Omental fat pad (tissue), 4 donors: ENCODE results near the gene TSPAN14. TPM values are rescaled to one million over a fixed set of nuclear protein-coding genes. Genes with fewer than 3 reads are reported as not detected.

Experiments used
- ATAC-seq: fragments of 150-250 bp; one replicate; pipeline ENCODE4 v1.9.1; 2016; ENCODE audit warnings: mild to moderate bottlenecking, moderate library complexity; ENCODE audit not compliant: low FRiP score
- DNase-seq: peaks from one replicate; pipeline ENCODE4 v3.0.0-alpha.2; 2019; ENCODE audit warnings: low spot score
- CTCF ChIP-seq, 3 donors: fragments of 450-650 bp; IDR thresholded peaks; one replicate each; pipeline ENCODE4 v1.5.1; 2016 to 2017; ENCODE audit warnings: antibody characterized with exemption in 3 of 3, mild to moderate bottlenecking in 3 of 3, moderate library complexity in 2 of 3
- total RNA-seq, 4 donors: library from RNA; depleted of rRNA; stranded (reverse); fragments of >200 nt; gene quantifications; one replicate each; pipeline ENCODE4 v1.1.0, GENCODE V29; 2016

TSPAN14 gene
- total RNA-seq, 4 donors from 2014 or later: 42.4 to 114 (median 91.6) TPM

GRCh38 chr10:80554050-80554449 is 99.9 kb downstream of the TSPAN14 start:
- DNase-seq (no peak), ATAC-seq (no peak)
- TF ChIP-seq CTCF (IDR thresholded peaks at IDR 0.05): no peak

GRCh38 chr10:80555415-80555814 is 101.3 kb downstream of the TSPAN14 start:
- no peak for ATAC-seq
- no peak for DNase-seq
- TF ChIP-seq CTCF (IDR thresholded peaks at IDR 0.05): no peak

GRCh38 chr10:80561950-80562349 is 107.8 kb downstream of the TSPAN14 start:
- ATAC-seq (no peak), DNase-seq (no peak)
- TF ChIP-seq CTCF (IDR thresholded peaks at IDR 0.05): no peak

- no peak for DNase-seq
- ATAC-seq: no peak
- TF ChIP-seq CTCF (IDR thresholded peaks at IDR 0.05): no peak
Measured at GRCh38 chr10:80567292-80567691, 113.2 kb downstream of the TSPAN14 start.

- no peak for TF ChIP-seq CTCF (IDR thresholded peaks at IDR 0.05)
- DNase-seq: no peak
- no peak for ATAC-seq
Measured at GRCh38 chr10:80569131-80569895, 115.2 kb downstream of the TSPAN14 start.

- no peak for DNase-seq
- no peak for TF ChIP-seq CTCF (IDR thresholded peaks at IDR 0.05)
- ATAC-seq: no peak
Measured at GRCh38 chr10:80571352-80571751, 117.2 kb downstream of the TSPAN14 start.

GRCh38 chr10:80579181-80579763 is 125.2 kb downstream of the TSPAN14 start:
- no peak for TF ChIP-seq CTCF (IDR thresholded peaks at IDR 0.05)
- ATAC-seq (no peak), DNase-seq (no peak)
